GM12878 (cell line): Measurements from ENCODE around the gene GPR31. TPM values are rescaled to one million over a fixed set of nuclear protein-coding genes. Genes with fewer than 3 reads are reported as not detected.

ENCODE experiments used
- ASH2L ChIP-seq: fragments of 300-600, 200-600 bp; sonication (generic); IDR thresholded peaks from 2 replicates; pipeline ENCODE4 v1.6.1; 2017; ENCODE audit warnings: low read depth, mild to moderate bottlenecking, borderline replicate concordance
- ATF3 ChIP-seq: IDR thresholded peaks from 2 replicates; pipeline ENCODE4 v1.6.1; 2011; ENCODE audit warnings: low read depth, mild to moderate bottlenecking, low read length, moderate library complexity, borderline replicate concordance; ENCODE audit errors: extremely low read depth
- CBX3 ChIP-seq: fragments of 200-600 bp; sonication (generic); IDR thresholded peaks from 2 replicates; pipeline ENCODE4 v1.6.1; 2016; ENCODE audit warnings: low read depth, borderline replicate concordance
- CREM ChIP-seq: IDR thresholded peaks from 2 replicates; pipeline ENCODE4 v1.6.1; 2014; ENCODE audit warnings: antibody characterized with exemption, low read depth
- DPF2 ChIP-seq: fragments of 450-650 bp; IDR thresholded peaks from 2 replicates; pipeline ENCODE4 v1.6.1; 2017; ENCODE audit warnings: mild to moderate bottlenecking
- ELK1 ChIP-seq: IDR thresholded peaks from 2 replicates; pipeline ENCODE4 v1.6.1; 2012; ENCODE audit warnings: low read depth, low read length, improper control_type of control experiment
- FOXM1 ChIP-seq: IDR thresholded peaks from 2 replicates; pipeline ENCODE4 v1.6.1; 2012; ENCODE audit warnings: low read depth, mild to moderate bottlenecking, inconsistent platforms, low read length, moderate library complexity
- HDGF ChIP-seq: fragments of 450-650 bp; IDR thresholded peaks from 2 replicates; pipeline ENCODE4 v1.6.1; 2016; ENCODE audit warnings: antibody characterized with exemption
- KAT2A ChIP-seq: conservative IDR thresholded peaks from 2 replicates; pipeline ENCODE4 v1.6.1; 2011; ENCODE audit warnings: low read depth, low read length; ENCODE audit not compliant: control insufficient read depth
- NR2C1 ChIP-seq: fragments of 450-650 bp; IDR thresholded peaks from 2 replicates; pipeline ENCODE4 v1.6.1; 2017; ENCODE audit warnings: antibody characterized with exemption, mild to moderate bottlenecking, moderate library complexity
- PAX5 ChIP-seq: IDR thresholded peaks from 2 replicates; pipeline ENCODE4 v1.6.1; 2011; ENCODE audit warnings: low read depth, low read length, borderline replicate concordance
- PML ChIP-seq: IDR thresholded peaks from 2 replicates; pipeline ENCODE4 v1.6.1; 2012; ENCODE audit warnings: low read length, inconsistent platforms
- POLR2AphosphoS2 ChIP-seq: IDR thresholded peaks from 2 replicates; pipeline ENCODE4 v1.6.1; 2011; ENCODE audit warnings: low read depth, mild to moderate bottlenecking, low read length, improper control_type of control experiment, moderate library complexity
- RAD21 ChIP-seq: IDR thresholded peaks from 2 replicates; pipeline ENCODE4 v1.6.1; 2011; ENCODE audit warnings: mild to moderate bottlenecking, low read depth, low read length, moderate library complexity; ENCODE audit not compliant: insufficient read depth
- RBBP5 ChIP-seq: fragments of 200-600 bp; sonication (generic); conservative IDR thresholded peaks from 2 replicates; pipeline ENCODE4 v1.6.1; 2016
- RELB ChIP-seq: fragments of 450-650 bp; IDR thresholded peaks from 2 replicates; pipeline ENCODE4 v1.6.1; 2017; ENCODE audit warnings: low read depth, mild to moderate bottlenecking, moderate library complexity
- SP1 ChIP-seq: IDR thresholded peaks from one replicate; pipeline ENCODE4 v1.6.1; 2011; ENCODE audit warnings: low read depth, low read length
- TAF1 ChIP-seq: IDR thresholded peaks from 2 replicates; pipeline ENCODE4 v1.6.1; 2011; ENCODE audit warnings: mild to moderate bottlenecking, low read depth, low read length, borderline replicate concordance
- ZBED1 ChIP-seq: IDR thresholded peaks from 2 replicates; pipeline ENCODE4 v1.6.1; 2016; ENCODE audit warnings: borderline replicate concordance
- ZBTB11 ChIP-seq: fragments of 450-650 bp; formaldehyde crosslinking; IDR thresholded peaks from 2 replicates; pipeline ENCODE4 v1.5.0; 2022; ENCODE audit warnings: mild to moderate bottlenecking, missing genetic modification characterization
- ZBTB33 ChIP-seq: fragments of 450-650 bp; IDR thresholded peaks from 2 replicates; pipeline ENCODE4 v1.6.1; 2017; ENCODE audit warnings: mild to moderate bottlenecking
- ZNF274 ChIP-seq: IDR thresholded peaks from one replicate; pipeline ENCODE4 v1.8.0; 2011; ENCODE audit not compliant: insufficient read length, insufficient read depth
- polyA plus RNA-seq, 11 experiments: library from polyadenylated mRNA; depleted of rRNA in 4 of 11; unstranded in 6 of 11; stranded (reverse) in 5 of 11; fragments of >200 nt; fragmentation: Nextera tagmentation in 4 of 11; fragmentation: Illumina TruSeq in 1 of 11; extraction: Ambion mirVana in 4 of 11; extraction: Trizol in 1 of 11; gene quantifications; 1 replicate in 1 of 11; 2 replicates in 10 of 11; pipeline versions ENCODE4 v1.2.1 to v1.2.3, GENCODE V29; 2011 to 2016; ENCODE audit warnings: inconsistent platforms in 2 of 11, missing spikeins in 2 of 11, low read depth in 1 of 11
- total RNA-seq, 4 experiments: library from RNA; depleted of rRNA in 3 of 4; stranded (reverse); fragments of >200 nt in 3 of 4; fragmentation: Illumina TruSeq in 1 of 4; extraction: Trizol in 1 of 4; gene quantifications; 2 replicates each; pipeline versions ENCODE4 v1.2.1 to v1.2.3, GENCODE V29; 2013 to 2021

The GPR31 gene
- total and polyA plus RNA-seq, 10 of the 15 experiments (the other 5 are each of a cell fraction or from before 2014, with no cell fraction given): not detected

- no peak for TF ChIP-seq ZBTB11 (CRISPR knock-in tag)
- peak; percentile 97 for TF ChIP-seq CREM
- TF ChIP-seq PML: no peak
- TF ChIP-seq HDGF: peak; percentile 88
- no peak for TF ChIP-seq ASH2L
- peak; percentile 34; the same call in 1 of the 2 replicates for TF ChIP-seq ATF3
- no peak for TF ChIP-seq CBX3
- no peak for TF ChIP-seq TAF1
- TF ChIP-seq POLR2AphosphoS2: peak; percentile 66; the same call in 1 of the 2 replicates
- 0 out of 2 replicates have a peak, but pooled peaks have one; percentile 1 for TF ChIP-seq RAD21
- TF ChIP-seq ZNF274: no peak
- no peak; the same call in none of the 2 replicates for TF ChIP-seq DPF2
- peak; percentile 78; the same call in 1 of the 2 replicates for TF ChIP-seq RELB
- no peak for TF ChIP-seq FOXM1
- no peak for TF ChIP-seq ELK1
- TF ChIP-seq SP1: peak; percentile 55
- TF ChIP-seq ZBTB33: no peak; the same call in 1 of the 2 replicates
- no peak for TF ChIP-seq RBBP5
- TF ChIP-seq PAX5: peak; percentile 99
- peak; percentile 50; the same call in 1 of the 2 replicates for TF ChIP-seq ZBED1
- TF ChIP-seq NR2C1: no peak
- no peak for TF ChIP-seq KAT2A
Observed at GRCh38 chr6:167113935-167114910, 43.6 kb downstream of the GPR31 start (continued).
